RWPE1 (cell line): ENCODE measurements around the gene FIBCD1.

Experiments used
- CTCF ChIA-PET: fragments of 350-600 bp; sonication (Branson Sonifier 250); formaldehyde crosslinking; extraction: SDS; loops from one replicate; lab custom pipeline; 2021; lab: Yijun Ruan, JAX
- POLR2A ChIA-PET: fragments of 400-600 bp; formaldehyde crosslinking; extraction: SDS; loops from one replicate; lab custom pipeline; 2020; ENCODE audit warnings: antibody characterized with exemption; ENCODE audit not compliant: low non-redundant PET; lab: Yijun Ruan, JAX
- DNase-seq: peaks from one replicate; pipeline ENCODE4 v3.0.0; 2012; ENCODE audit warnings: low spot score
- H3K27ac ChIP-seq: fragments of 450-650 bp; 2 replicates; pipeline ENCODE4 v1.5.1; 2017
- CTCF ChIP-seq: fragments of 450-650 bp; conservative IDR thresholded peaks from 2 replicates; pipeline ENCODE4 v1.5.1; 2017; ENCODE audit warnings: low read depth, mild to moderate bottlenecking

FIBCD1 gene

GRCh38 chr9:130920233-130920632, 18.8 kb downstream of the FIBCD1 start:
- CTCF ChIA-PET, result no interaction called here
- POLR2A ChIA-PET, result no interaction called here
- DNase-seq, result no peak
- no peak for TF ChIP-seq CTCF
- no peak overlapping the region for H3K27ac ChIP-seq

DNA sequence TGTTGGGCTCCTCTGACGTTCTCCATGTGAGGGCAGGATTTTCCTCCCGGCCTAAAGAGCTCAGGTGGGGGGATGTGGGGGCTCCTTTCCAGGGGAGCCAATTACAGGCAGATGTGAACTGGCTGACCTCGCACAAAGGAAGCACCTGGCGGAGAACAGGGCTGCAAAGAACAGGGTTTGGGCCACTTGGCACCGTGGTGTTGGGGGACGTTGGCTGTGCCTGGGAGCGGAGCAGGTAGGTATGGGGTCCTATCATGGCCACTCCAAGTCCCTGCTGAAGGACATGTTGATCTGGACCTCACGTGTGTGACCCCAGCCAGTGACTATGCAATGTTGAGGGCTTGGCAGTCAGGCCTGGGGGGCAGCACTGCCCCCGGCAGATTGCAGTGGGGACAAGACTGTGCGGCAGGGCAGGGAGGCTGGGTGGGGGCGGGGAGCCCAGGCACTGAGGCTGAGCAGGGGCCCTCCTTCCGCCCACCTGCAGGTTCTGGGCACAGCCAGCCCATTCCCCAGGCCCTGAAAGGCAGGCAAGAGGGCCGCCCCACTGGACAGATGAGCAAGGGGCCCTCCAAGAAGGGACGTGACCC, 19.4 kb downstream of the FIBCD1 start:
- no peak for TF ChIP-seq CTCF
- H3K27ac ChIP-seq, result no peak overlapping the region
- DNase-seq, result no peak
- ChIA-PET POLR2A (no interaction called here), CTCF (interaction anchor here (0.6 kb wide), 1 partner anchor 233 kb away, joined by 3 read pairs; no protein-coding TSS in a partner anchor)

GRCh38 chr9:130918826-130919558, 20.1 kb downstream of the FIBCD1 start:
- ChIA-PET CTCF (interaction anchor here (0.6 to 1.5 kb wide), 5 partner anchors 49 to 233 kb away, joined by 3 read pairs; no protein-coding TSS in a partner anchor), POLR2A (no interaction called here)
- no peak for TF ChIP-seq CTCF
- DNase-seq, result no peak
- no peak overlapping the region for H3K27ac ChIP-seq

GRCh38 chr9:130918101-130918825, 20.8 kb downstream of the FIBCD1 start:
- DNase-seq, result no peak
- no peak for TF ChIP-seq CTCF
- ChIA-PET POLR2A (no interaction called here), CTCF (interaction anchor here (0.6 to 1.5 kb wide), 6 partner anchors 26 to 128 kb away, joined by 3 to 6 read pairs (median 3); no protein-coding TSS in a partner anchor)
- no peak overlapping the region for H3K27ac ChIP-seq

DNA sequence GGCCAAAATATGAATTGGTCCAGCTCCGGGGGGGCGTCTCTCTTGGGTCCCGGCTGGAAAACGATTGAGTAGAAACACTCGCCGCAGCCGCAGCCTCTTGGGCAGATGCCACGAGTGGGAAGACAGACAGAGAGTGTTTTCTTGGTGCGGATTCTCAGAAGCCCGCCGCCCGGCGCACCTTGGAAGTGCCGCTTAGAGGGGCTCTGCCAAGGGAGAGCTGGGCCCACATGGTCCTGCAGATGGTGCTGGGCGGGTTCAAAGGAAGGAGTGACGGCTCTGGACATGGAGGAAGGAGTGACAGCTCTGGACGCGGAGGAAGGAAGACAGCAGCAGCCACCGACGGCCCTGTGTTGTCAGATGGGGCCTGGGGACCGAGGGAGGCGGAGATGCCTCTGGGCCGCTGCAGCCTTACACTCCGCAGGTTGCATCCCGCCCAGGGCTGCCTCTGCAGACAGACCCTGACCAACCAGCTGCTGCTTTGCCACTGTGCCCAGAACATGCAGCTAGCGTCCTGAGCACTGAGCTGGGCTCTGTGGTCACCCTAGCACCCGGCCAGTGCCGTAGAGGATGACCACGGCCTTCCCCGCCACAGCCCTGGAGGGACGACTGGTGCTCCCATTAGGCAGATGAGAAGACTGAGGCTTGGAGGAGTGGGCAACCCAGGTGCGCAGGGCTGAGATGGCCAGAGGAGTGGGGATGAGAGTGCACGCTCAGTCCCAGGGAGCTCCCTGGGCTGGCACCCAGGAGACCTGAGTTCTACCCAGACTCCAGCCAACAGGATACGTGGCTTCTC, 21.7 kb downstream of the FIBCD1 start:
- no peak for TF ChIP-seq CTCF
- ChIA-PET POLR2A (no interaction called here), CTCF (interaction anchor here (0.7 to 1.5 kb wide), 3 partner anchors 25 to 78 kb away, joined by 3 to 6 read pairs (median 3); no protein-coding TSS in a partner anchor)
- DNase-seq, result no peak
- no peak overlapping the region for H3K27ac ChIP-seq

GRCh38 chr9:130915096-130915447, 24.0 kb downstream of the FIBCD1 start:
- no peak overlapping the region for H3K27ac ChIP-seq
- ChIA-PET POLR2A (no interaction called here), CTCF (no interaction called here)
- no peak for TF ChIP-seq CTCF
- no peak for DNase-seq
